Neural crest cell (in vitro differentiated cells): Measurements from ENCODE around the gene DENND1B. TPM values are rescaled to one million over a fixed set of nuclear protein-coding genes. Genes with fewer than 3 reads are reported as not detected.
A peak's percentile ranks its signal among the peaks of the same experiment; 100 is the strongest.

Experiments used
- DNase-seq: peaks from one replicate; pipeline ENCODE4 v3.0.0; 2021; ENCODE audit warnings: low read depth, mixed read lengths, low spot score
- H3K27ac Mint-ChIP-seq: one replicate; pipeline ENCODE4 v1.8.0; 2021; ENCODE audit warnings: mild to moderate bottlenecking, mixed read lengths; ENCODE audit not compliant: unreplicated experiment
- H3K27me3 Mint-ChIP-seq: 2 replicates; pipeline ENCODE4 v1.8.0; 2021; ENCODE audit warnings: low read depth, mild to moderate bottlenecking, mixed read lengths
- H3K36me3 Mint-ChIP-seq: 2 replicates; pipeline ENCODE4 v1.8.0; 2021; ENCODE audit warnings: low read depth, mild to moderate bottlenecking, mixed read lengths
- H3K4me1 Mint-ChIP-seq: 2 replicates; pipeline ENCODE4 v1.8.0; 2021; ENCODE audit warnings: mixed read lengths
- H3K4me3 Mint-ChIP-seq: one replicate; pipeline ENCODE4 v1.8.0; 2021; ENCODE audit warnings: mild to moderate bottlenecking, mixed read lengths
- H3K9me3 Mint-ChIP-seq: 2 replicates; pipeline ENCODE4 v1.8.0; 2021; ENCODE audit warnings: mixed read lengths
- total RNA-seq: library from RNA; stranded (reverse); gene quantifications from 2 replicates; pipeline ENCODE4 v1.2.1, GENCODE V29; 2021
- TF ChIP-seq, protein P1 (sequence below): fragments of 200-600 bp; sonication (generic); conservative IDR thresholded peaks from 2 replicates; pipeline ENCODE4 v1.5.0; 2021; ENCODE audit warnings: antibody characterized with exemption, mild to moderate bottlenecking

The DENND1B gene
- total RNA-seq, 1 donor from 2014 or later: 6.5 TPM

DNA sequence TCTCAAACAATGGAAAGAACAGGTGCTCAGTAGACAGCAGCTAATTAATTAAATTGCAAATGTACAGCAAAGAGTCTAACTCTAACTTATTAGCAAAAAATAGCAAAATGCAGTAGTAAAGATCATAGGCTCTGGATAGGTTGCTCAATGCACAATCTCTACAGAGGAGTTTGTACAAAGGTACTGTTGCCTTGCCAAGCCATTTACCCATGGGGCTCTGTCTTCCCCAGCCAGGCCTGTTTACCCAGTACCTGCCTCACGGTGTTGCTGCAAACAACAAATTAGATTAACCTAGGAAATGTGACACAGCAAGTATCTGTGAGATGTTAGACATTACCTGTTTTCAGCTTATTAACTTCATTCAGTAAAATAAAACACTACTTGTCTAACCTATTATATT lies 222.0 kb downstream of the DENND1B start:
- no peaks in the 10 kb centered on the region for H3K36me3 Mint-ChIP-seq
- DNase-seq: no peak
- TF ChIP-seq, protein P1, sequence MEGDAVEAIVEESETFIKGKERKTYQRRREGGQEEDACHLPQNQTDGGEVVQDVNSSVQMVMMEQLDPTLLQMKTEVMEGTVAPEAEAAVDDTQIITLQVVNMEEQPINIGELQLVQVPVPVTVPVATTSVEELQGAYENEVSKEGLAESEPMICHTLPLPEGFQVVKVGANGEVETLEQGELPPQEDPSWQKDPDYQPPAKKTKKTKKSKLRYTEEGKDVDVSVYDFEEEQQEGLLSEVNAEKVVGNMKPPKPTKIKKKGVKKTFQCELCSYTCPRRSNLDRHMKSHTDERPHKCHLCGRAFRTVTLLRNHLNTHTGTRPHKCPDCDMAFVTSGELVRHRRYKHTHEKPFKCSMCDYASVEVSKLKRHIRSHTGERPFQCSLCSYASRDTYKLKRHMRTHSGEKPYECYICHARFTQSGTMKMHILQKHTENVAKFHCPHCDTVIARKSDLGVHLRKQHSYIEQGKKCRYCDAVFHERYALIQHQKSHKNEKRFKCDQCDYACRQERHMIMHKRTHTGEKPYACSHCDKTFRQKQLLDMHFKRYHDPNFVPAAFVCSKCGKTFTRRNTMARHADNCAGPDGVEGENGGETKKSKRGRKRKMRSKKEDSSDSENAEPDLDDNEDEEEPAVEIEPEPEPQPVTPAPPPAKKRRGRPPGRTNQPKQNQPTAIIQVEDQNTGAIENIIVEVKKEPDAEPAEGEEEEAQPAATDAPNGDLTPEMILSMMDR: no peak
- H3K27me3 Mint-ChIP-seq: no peaks in the 10 kb centered on the region
- H3K27ac Mint-ChIP-seq: no peak overlapping the region
- H3K4me1 Mint-ChIP-seq: no peaks in the 10 kb centered on the region
- no peaks in the 10 kb centered on the region for H3K9me3 Mint-ChIP-seq
- H3K4me3 Mint-ChIP-seq: no peak overlapping the region

GRCh38 chr1:197546989-197547388 lies 228.3 kb downstream of the DENND1B start:
- Mint-ChIP-seq H3K27ac (no peak overlapping the region), H3K4me1 (no peaks in the 10 kb centered on the region), H3K27me3 (no peaks in the 10 kb centered on the region), H3K9me3 (no peaks in the 10 kb centered on the region), H3K36me3 (peaks cover 6% of the 10 kb centered on the region), H3K4me3 (no peak overlapping the region)
- TF ChIP-seq, protein P1: no peak
- no peak for DNase-seq

GRCh38 chr1:197544553-197544952 lies 230.7 kb downstream of the DENND1B start:
- H3K4me3 Mint-ChIP-seq: no peak overlapping the region
- no peak for DNase-seq
- H3K4me1 Mint-ChIP-seq: no peaks in the 10 kb centered on the region
- peaks cover 6% of the 10 kb centered on the region for H3K36me3 Mint-ChIP-seq
- H3K27me3 Mint-ChIP-seq: no peaks in the 10 kb centered on the region
- H3K9me3 Mint-ChIP-seq: no peaks in the 10 kb centered on the region
- TF ChIP-seq, protein P1: no peak
- no peak overlapping the region for H3K27ac Mint-ChIP-seq

DNA sequence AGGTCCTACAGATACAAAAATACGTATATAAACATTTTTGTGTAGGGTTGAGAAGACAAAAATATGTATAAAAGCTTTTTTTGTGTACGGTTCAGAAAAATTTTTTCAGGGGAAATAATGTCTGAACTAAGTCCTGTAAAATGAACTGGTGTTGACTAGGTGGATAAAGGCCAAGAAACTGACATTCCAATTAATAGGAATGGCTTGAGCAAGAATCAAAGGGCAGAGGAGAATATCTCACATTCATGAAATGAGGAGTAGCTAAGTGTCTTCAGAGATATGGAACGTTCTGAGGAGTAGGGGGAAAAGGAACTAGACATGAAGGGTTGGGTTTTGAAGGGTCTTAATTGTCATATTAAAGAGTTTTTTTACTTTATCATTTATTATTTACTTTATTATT lies 231.2 kb downstream of the DENND1B start:
- Mint-ChIP-seq H3K27ac (peak overlapping the region; percentile 60), H3K36me3 (peaks cover 6% of the 10 kb centered on the region), H3K4me1 (no peaks in the 10 kb centered on the region), H3K4me3 (no peak overlapping the region), H3K27me3 (no peaks in the 10 kb centered on the region), H3K9me3 (no peaks in the 10 kb centered on the region)
- TF ChIP-seq, protein P1: no peak
- no peak for DNase-seq

DNA sequence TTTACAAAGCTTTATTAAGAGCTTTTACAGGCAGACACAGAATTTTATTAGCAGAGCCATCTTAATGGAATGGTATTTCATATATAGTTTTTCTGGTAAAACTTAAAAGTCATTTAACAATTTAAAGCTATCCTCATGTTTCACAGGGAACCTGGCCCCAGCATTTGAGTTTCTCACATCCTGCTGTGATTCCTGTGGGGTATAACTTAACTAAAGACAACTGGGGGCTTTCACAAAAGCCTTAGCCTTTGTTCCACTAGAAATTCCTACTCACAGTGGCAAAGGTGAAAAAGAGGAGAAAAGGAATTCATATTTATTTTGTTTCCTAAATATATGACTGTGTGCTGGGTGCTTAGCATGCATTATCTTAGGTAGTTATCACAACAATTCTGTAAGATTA lies 233.9 kb downstream of the DENND1B start:
- DNase-seq: no peak
- H3K27me3 Mint-ChIP-seq: no peaks in the 10 kb centered on the region
- TF ChIP-seq, protein P1: no peak
- no peak overlapping the region for H3K27ac Mint-ChIP-seq
- H3K36me3 Mint-ChIP-seq: peaks cover 6% of the 10 kb centered on the region
- no peak overlapping the region for H3K4me3 Mint-ChIP-seq
- H3K9me3 Mint-ChIP-seq: no peaks in the 10 kb centered on the region
- H3K4me1 Mint-ChIP-seq: no peaks in the 10 kb centered on the region
